ENCODE data around the gene AGAP1.

The AGAP1 gene

GRCh38 chr2:235859651-235860050 lies 365.8 kb downstream of the AGAP1 start:
- DNase-seq, result no peak

- no peak for DNase-seq
Measured at GRCh38 chr2:235860111-235860510, 366.3 kb downstream of the AGAP1 start.

DNA sequence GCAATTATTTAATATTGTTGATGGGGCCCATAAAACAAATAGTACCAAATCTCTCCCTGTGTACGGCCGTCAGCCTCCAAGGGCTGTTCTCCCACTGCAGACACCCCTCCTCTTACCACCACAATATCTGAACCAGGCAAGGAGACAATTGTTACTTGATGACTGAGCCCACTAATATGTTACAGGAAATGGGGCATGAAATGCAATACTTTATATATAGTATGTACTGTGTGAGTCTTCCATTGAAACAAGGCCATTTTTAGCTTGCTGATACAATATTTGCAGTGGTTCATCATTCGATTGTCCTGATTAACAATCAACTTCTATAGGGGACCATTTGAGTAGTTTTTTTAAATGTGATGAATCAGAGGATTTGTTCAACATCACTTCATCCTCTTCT lies 367.0 kb downstream of the AGAP1 start:
- DNase-seq, result no peak

DNA sequence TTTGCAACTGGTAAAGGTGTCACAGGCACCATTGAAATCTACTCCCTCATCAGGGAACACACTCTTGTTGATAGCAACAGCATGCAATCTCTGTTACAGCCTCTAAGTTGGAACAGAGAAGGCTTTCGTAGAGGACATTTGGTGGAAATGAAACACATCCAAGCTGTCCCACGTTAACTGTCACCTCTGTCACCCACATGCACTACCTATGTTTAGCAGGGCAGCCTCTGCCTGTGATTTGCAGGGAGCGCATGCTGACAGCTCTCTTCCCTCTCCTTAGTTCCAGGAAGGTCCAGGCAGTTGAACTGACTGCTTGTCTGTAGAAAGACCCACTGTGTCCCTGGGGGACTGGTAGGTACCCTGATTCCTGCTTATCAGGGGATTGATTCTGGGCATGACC lies 367.5 kb downstream of the AGAP1 start:
- DNase-seq, result no peak

- DNase-seq, result no peak
Measured at GRCh38 chr2:235863414-235863813, 369.6 kb downstream of the AGAP1 start.

- DNase-seq, result no peak
Measured at GRCh38 chr2:235864302-235864701, 370.5 kb downstream of the AGAP1 start.

GRCh38 chr2:235864733-235865515 lies 371.1 kb downstream of the AGAP1 start:
- DNase-seq, result no peak

GRCh38 chr2:235866373-235866772 lies 372.5 kb downstream of the AGAP1 start:
- DNase-seq, result no peak

- no peak for DNase-seq
Measured at GRCh38 chr2:235868224-235868623, 374.4 kb downstream of the AGAP1 start.

- DNase-seq, result no peak
Measured at GRCh38 chr2:235868645-235869044, 374.8 kb downstream of the AGAP1 start.

DNA sequence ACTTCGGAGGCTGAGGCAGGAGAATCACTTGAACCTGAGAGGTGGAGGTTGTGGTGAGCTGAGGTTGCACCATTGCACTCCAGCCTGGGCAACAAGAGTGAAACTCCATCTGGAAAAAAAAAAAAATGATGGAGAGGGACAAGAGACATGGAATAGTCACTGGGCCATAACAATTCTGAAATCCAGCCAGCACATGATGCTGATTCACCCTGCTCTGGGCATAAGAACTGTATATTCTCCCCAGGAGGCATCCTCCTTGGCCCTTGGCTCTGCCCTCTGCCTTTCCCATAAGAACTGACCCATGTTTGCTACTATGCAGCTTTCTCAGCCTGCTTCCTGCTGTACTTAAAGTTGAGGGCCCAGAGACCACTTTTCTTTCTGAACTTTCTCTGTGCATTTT lies 376.7 kb downstream of the AGAP1 start:
- no peak for DNase-seq

DNA sequence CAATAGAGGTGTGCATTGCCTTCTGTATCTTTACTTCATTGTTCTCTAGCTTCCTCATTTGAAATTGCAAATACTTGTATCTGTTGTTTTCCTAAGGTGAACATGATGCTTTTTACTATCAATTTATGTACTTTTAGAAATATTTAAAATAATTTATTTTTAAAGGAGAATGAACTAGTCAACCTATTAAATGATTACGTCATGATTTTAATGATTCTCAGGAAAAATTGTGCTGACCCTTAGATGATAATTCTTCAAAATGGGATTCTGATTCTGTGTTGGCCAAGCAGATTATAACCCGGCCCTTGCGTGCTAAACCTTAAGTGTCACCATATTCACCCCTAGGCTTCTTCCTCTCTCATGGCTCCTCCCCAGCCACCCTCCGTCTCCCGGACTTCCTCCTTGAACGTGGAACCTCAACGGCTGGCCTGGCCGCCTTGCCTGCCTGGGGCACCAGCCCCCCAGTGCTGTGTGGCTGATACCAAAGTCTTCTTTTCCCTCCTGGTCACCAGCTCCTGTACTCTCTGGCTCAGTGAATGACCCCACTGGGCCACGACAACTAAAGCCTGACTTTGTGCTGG lies 382.3 kb downstream of the AGAP1 start:
- DNase-seq, result no peak

GRCh38 chr2:235877275-235877802 lies 383.5 kb downstream of the AGAP1 start:
- DNase-seq, result no peak

DNA sequence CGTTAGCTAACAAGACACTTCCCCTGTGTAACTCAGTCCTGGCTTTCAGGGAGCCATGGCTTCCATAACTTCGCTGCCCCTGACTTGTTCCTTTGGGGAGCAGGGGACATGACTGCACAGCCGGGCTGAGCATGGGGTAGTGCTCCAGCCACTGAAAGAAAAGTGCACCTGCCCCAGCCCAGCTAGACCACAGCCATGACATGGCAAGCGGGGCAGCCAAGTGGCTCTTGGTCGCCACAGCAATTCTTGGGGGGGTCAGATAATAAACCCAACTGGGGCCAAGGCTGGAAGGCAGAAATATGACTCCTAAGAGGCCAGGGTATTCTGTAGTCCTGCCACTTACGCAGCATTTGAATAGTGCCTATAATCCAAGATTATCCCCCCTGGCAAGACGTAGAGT lies 385.3 kb downstream of the AGAP1 start:
- no peak for DNase-seq

DNA sequence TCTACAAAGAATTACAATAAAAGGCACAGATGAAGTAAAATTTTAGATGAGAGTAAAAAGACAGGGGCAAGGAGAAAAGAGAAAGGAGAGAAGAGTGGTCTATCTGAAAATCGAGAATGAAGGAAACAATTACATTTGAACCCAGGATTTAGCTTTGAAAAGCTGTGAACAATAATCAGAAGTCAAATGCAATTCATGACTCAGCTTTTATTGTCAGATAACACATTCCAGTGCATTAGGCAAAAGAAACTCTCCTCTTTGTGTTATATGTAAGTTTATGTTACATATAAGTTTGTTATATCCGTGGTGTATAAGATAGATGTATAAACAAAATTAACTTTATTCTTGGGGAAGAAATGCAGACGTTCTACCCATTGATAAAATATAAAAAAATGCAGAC lies 389.8 kb downstream of the AGAP1 start:
- no peak for DNase-seq

- DNase-seq, result no peak
Measured at GRCh38 chr2:235889302-235889630, 395.4 kb downstream of the AGAP1 start.

DNA sequence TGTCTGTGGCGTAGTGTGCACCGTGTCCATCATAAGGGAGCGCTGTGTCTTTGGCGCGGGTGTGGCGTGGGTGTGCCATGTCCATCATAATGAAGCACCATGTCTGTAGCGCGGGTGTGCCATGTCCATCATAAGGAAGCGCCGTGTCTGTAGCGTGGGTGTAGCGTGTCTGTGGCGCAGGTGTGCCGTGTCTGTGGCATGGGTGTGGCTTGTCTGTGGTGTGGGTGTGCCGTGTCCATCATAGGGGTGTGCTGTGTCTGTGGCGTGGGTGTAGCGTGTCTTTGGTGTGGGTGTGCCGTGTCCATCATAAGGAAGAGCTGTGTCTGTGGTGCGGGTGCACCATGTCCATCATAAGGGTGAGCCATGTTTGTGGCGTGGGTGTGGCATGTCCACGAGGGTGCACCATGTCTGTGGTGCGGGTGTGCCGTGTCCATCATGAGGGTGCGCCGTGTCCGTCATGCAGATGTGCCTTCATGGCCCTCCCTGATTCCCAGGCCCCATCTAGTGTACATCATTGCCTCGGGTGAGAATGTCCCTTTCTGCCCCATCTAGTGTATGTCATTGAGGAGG lies 399.4 kb downstream of the AGAP1 start:
- no peak for DNase-seq

GRCh38 chr2:235894839-235895238 lies 401.0 kb downstream of the AGAP1 start:
- DNase-seq, result no peak

DNA sequence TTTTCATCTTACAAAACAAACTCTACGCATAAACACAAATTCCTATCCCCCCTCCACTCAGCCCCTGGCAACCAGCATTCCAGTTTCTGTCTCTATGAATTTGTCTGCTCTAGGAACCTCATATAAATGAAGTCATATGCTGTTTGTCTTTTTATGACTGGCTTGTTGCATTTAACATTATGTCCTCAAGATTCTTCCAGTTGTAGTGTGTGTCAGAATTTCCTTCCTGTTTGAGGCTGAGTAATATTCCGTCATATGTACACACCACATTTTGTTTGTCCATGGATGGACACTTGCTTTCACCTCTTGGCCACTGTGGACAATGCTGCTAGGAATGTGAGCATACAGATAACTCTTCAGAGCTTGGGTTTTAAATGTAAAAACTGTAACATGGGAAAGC lies 402.2 kb downstream of the AGAP1 start:
- DNase-seq, result no peak

GRCh38 chr2:235897992-235898391 lies 404.1 kb downstream of the AGAP1 start:
- no peak for DNase-seq

DNA sequence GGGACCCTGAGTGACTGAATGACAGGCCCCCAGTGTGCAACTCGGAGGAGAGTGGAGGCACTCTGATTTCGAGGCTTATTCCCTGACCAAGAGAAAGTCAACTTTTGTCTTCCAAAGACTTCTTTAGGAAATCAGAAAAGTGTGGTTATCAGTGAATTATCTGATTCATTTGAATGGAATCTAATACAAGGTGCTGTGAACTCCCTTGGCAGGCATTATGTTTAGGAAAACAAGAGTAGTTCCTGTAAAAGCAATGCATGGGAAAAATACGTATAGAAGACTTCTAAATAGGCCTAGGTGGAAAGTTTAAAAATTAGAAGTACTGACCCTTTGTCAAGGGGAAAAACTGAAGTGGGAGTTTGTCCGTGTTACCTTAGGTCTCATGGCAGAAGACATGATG lies 404.9 kb downstream of the AGAP1 start:
- DNase-seq, result no peak

DNA sequence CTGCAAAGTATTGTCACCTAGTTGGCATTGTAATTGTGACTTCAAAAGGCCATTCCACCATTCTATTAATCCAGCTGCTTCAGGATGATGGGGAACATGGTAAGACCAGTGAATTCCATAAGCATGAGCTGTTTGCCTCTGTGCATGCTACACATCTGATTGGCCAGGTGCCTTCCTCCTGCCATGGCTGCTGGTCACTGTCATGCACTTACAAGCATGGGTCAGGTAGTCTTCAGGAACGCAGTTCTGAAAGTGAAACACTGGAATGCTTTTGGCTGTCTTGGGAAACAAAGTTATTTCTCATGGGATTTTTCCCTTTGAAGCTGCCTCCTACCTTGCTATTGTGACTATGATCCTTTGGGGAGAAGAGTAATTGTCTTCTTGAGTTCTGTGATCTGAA lies 406.8 kb downstream of the AGAP1 start:
- DNase-seq, result no peak

DNA sequence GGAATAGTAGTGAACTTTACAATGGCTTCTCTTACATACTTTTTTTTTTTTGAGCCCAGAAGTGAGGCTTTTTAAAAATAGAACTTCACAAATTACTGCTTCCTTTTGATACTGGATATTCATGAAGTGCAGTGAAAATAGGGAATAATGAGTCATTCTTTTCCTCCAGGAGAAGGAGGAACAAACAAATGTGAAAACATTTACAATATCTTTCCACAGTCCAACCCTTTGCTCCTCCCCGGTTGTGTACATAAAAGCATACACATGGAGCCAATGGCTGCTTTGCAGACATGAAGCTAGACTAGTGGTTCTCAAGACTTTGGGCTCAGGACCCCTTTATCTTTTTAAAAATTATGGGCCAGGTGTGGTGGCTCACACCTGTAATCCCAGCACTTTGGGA lies 407.4 kb downstream of the AGAP1 start:
- no peak for DNase-seq

DNA sequence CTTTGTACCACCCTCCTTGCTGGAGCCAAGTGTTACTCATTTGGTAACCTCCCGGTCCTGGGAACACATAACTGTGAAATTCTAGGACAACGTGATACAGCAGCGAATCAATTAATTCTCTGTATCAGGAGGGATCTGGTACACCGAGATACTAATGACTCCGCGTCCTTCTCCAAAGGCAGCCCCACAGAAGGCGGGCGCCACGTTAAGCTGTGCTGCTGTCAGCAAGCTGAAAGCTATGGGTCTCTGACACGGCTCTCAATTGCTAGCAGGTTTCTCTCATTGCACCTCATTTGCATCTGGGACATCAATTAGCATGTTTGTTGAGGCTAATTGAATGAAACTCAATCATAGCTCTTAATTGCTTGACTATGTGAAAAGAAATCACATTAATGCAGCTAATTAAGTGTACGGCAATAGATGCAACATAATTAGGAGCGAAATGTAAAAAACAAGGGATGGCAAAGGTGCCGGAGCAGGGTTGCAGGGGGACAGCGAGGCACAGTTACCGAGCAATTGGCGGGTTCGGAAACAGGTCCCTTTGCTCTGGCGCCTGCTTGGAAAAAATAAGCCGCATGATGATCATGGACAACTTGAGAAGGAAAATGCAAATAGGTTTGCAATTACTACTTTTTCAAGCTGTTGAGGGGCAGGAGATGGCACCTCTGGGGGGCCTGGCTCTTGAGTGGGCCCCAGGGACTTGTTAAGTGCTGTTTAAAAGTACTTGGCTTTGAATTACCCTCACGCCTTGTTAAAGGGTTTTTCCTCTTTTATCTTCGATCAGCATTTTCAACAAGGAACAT lies 410.1 kb downstream of the AGAP1 start:
- DNase-seq, result no peak

Measured in stimulated activated CD4-positive, alpha-beta T cell treated with anti-CD3 and anti-CD28 coated beads, Interleukin-12 subunit alpha, Interleukin-12 subunit beta, amount 100 ng/mL, for 4 hours (primary cell).